ENCODE results near the gene NEK1.
A peak's percentile ranks its signal among the peaks of the same experiment; 100 is the strongest.

- TF ChIP-seq CTCF (IDR thresholded peaks at IDR 0.05; ENCODE audit: extremely low read depth in 1 of 2, insufficient read depth in 1 of 2, low read depth in 1 of 2, low read length in 2 of 2) (peak; percentile 50), POLR2AphosphoS5 (IDR thresholded peaks at IDR 0.05; ENCODE audit: insufficient read depth, low read depth, low read length) (no peak), POLR2A (IDR thresholded peaks at IDR 0.05; ENCODE audit: low read depth, low read length) (no peak), EZH2 (IDR thresholded peaks at IDR 0.05; ENCODE audit: borderline replicate concordance, low read depth, low read length, severe bottlenecking) (no peak), FOS (IDR thresholded peaks at IDR 0.05; ENCODE audit: borderline replicate concordance, insufficient read depth, low read length) (no peak), MAX (IDR thresholded peaks at IDR 0.05; ENCODE audit: insufficient read depth, insufficient read length) (no peak), MYC (IDR thresholded peaks at IDR 0.05; ENCODE audit: low read depth, low read length) (no peak), JUN (IDR thresholded peaks at IDR 0.05; ENCODE audit: borderline replicate concordance, insufficient read depth, insufficient read length, low read depth) (no peak), GATA2 (IDR thresholded peaks at IDR 0.05; ENCODE audit: insufficient read depth, insufficient read length, low read depth, low read length) (no peak)
These were observed 46.2 kb downstream of the NEK1 start for GRCh38 chr4:169566021-169566818.

All from endothelial cell of umbilical vein (primary cell).